NCI-H524 treated with DMSO at 0.1 percent for 48 hours (cell line): Measurements from ENCODE around the gene PLSCR1.
"Not testable (repeated sequence)": the region's sequence is repeated elsewhere in the genome, so short reads cannot be mapped to it uniquely, and the experiment has no call there.

ENCODE experiments used
- DNase-seq: peaks from one replicate; lab custom pipeline; 2025; lab: John Stamatoyannopoulos, UW

Gene PLSCR1

GRCh38 chr3:146550070-146550615 lies 5.7 kb upstream of the PLSCR1 start:
- no peak for DNase-seq

GRCh38 chr3:146547235-146547835 lies 2.9 kb upstream of the PLSCR1 start:
- no peak for DNase-seq

- no peak for DNase-seq
These were observed 2.1 kb upstream of the PLSCR1 start for GRCh38 chr3:146546366-146546965.

GRCh38 chr3:146544929-146545528 lies 622 bp upstream of the PLSCR1 start:
- no peak for DNase-seq

GRCh38 chr3:146543461-146544001 lies 876 bp downstream of the PLSCR1 start:
- no peak for DNase-seq

- no peak for DNase-seq
These were observed 1.4 kb downstream of the PLSCR1 start for GRCh38 chr3:146542978-146543377.

GRCh38 chr3:146542179-146542578 lies 2.2 kb downstream of the PLSCR1 start:
- DNase-seq, result no peak

- no peak for DNase-seq
These were observed 3.4 kb downstream of the PLSCR1 start for GRCh38 chr3:146540978-146541377.

GRCh38 chr3:146540236-146540635 lies 4.2 kb downstream of the PLSCR1 start:
- DNase-seq, result no peak

GRCh38 chr3:146539315-146539714 lies 5.1 kb downstream of the PLSCR1 start:
- no peak for DNase-seq

- DNase-seq, result no peak
These were observed 6.8 kb downstream of the PLSCR1 start for GRCh38 chr3:146537603-146538002.

GRCh38 chr3:146536681-146537080 lies 7.7 kb downstream of the PLSCR1 start:
- DNase-seq, result no peak

GRCh38 chr3:146532406-146532805 lies 12.0 kb downstream of the PLSCR1 start:
- no peak for DNase-seq

GRCh38 chr3:146530609-146531008 lies 13.8 kb downstream of the PLSCR1 start:
- no peak for DNase-seq

- no peak for DNase-seq
These were observed 15.4 kb downstream of the PLSCR1 start for GRCh38 chr3:146529021-146529420.

- no peak for DNase-seq
These were observed 19.4 kb downstream of the PLSCR1 start for GRCh38 chr3:146524961-146525360.

- no peak for DNase-seq
These were observed 20.9 kb downstream of the PLSCR1 start for GRCh38 chr3:146523531-146523930.

- DNase-seq, result not testable (repeated sequence)
These were observed 21.9 kb downstream of the PLSCR1 start for GRCh38 chr3:146522174-146523158.

GRCh38 chr3:146521394-146521793 lies 23.0 kb downstream of the PLSCR1 start:
- no peak for DNase-seq

GRCh38 chr3:146519810-146520209 lies 24.6 kb downstream of the PLSCR1 start:
- DNase-seq, result no peak

- DNase-seq, result peak; percentile 26
These were observed 26.5 kb downstream of the PLSCR1 start for GRCh38 chr3:146517684-146518435.
